NCI-H774 (cell line): Measurements from ENCODE around the gene CATSPER1.
"Not testable (repeated sequence)": the region's sequence is repeated elsewhere in the genome, so short reads cannot be mapped to it uniquely, and the experiment has no call there.

Source experiments
- DNase-seq: peaks from one replicate; lab custom pipeline; 2025; lab: John Stamatoyannopoulos, UW

Gene CATSPER1

DNA sequence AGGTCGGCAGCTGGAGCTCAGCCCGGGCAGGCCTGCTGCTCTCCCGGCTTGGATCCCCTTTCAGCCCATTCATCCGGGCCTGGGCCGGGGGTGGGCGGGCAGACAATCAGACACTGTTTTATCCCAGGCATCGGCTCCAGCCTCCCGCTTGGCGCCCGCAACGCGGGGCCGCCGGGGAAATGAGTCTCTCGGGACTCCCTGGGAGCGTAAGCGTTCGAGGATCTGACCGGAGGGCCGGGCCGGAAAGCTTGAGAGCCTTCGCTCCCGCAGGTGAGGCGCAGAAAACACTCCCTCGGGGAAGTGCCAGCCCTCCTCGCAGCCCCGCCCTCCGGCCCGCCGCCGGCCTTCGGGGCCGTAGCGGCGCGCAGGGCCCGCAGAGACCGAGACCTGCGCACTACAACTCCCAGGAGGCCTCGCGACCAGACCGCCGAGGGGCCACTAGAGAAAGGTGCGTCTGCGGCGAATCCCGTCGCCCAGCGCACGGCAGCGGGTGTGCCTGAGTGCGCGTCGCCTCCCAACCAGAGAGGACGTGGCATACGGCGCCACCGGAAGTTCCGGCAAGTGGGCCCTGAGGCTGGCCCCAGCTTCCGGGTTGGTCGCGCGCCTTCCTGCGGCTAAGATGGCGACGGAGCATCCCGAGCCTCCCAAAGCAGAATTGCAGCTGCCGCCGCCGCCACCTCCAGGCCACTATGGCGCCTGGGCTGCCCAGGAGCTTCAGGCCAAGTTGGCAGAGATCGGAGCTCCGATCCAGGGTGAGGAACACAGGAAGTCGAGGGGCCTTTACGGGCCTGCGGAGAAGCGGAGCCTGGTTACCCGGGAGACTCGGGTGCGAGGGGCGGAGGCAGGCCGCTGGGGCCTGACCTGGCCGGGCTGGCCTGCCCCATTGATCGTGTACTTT lies 25.7 kb upstream of the CATSPER1 start, which contains the start of gene SF3B2:
Gene SF3B2 (plus strand): TSS at position 599 of the 898 bp plus-strand sequence. CDS start 21 bp downstream, at position 620.
- DNase-seq: peak; percentile 99

DNA sequence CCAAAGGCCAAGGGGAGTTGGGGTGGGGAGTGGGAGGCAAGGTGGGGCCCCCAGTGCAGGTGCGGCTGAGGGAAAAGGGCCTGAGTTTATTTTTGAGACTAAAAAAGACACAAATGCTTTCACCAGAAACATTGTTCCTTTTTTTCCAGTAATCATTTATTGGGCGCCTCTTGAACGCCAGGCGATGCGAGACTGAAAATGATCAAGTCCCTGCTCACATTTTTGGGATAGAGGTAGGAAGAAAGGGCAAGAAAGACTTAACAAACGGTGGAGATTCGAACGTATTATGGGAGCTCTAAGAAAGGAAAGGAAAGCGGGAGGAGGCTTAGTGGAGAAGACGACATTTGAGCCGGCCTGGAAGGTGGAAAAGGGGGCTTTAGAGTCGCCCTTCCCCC lies 25.1 kb upstream of the CATSPER1 start:
- DNase-seq: no peak

DNA sequence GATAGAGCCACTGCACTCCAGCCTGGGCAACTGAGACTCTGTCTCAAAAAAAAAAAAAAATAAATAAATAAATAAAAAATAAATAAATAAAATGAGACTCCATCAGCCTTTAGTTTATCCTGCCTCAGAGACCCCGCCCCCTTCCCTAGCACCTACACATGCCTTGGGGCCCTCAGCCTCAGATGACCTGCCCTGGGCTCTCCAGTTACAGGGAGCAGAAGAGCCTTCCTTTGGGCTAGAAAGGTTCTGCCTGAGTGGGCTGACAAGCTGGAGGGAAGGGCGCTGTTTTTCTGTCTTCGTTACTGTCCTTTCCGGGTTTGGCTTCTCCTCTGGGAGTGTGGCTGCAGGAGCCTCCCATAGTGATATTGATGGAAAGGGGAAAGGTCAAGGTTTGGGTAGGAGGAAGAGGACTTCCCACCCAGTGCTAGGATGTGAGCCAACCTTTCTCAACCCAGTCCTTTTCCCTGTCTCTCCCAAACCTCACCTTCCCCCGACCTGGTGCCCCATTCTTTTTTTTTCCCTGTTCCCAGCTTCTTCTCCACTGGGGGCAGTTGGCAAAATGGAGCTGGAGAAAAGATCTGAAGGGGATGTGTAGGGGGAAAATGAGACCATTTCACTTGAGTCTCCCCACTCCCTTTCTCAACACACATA lies 24.4 kb upstream of the CATSPER1 start:
- no peak for DNase-seq

DNA sequence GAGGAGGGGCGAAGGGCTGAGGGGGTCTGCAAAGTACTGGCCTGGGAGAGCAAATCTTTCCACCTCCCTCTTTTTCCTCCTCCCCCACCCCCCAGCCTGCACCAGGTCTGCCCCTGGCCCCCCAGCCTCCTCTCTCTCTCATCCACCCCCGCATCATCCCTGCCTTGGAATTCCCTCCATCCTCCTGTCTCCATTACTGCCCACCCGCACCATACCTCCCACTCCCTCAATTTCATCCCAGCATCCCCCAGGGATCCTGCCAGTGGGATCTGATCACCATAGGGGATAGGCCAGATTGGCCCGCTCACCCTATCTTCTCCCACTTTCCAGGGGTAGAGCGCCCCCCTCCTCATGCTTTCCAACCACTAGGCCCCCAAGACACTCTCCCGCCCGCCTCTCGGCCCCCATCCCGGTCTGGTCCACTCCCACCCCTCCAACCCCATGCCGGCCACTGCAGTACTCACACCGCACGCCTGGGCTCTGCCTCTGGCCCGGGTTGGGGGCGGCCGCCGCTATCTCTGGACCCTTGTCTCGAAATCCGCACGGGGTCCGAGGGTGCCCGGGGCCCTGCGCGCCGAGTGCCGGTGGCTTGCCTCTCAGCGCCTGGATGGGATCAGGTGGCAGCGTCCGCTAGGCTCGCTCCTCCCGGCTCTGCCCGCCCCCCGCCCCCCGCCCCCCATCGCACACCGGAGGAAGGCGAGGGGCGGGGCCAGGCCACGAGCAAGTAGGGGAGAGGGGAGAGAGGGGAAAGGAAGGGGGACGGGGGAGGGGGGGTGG lies 22.5 kb upstream of the CATSPER1 start, which contains the start of gene GAL3ST3:
Gene GAL3ST3 (minus strand): TSS at position 615 of the 777 bp plus-strand sequence. CDS start 3,746 bp downstream, outside the sequence.
- no peak for DNase-seq

DNA sequence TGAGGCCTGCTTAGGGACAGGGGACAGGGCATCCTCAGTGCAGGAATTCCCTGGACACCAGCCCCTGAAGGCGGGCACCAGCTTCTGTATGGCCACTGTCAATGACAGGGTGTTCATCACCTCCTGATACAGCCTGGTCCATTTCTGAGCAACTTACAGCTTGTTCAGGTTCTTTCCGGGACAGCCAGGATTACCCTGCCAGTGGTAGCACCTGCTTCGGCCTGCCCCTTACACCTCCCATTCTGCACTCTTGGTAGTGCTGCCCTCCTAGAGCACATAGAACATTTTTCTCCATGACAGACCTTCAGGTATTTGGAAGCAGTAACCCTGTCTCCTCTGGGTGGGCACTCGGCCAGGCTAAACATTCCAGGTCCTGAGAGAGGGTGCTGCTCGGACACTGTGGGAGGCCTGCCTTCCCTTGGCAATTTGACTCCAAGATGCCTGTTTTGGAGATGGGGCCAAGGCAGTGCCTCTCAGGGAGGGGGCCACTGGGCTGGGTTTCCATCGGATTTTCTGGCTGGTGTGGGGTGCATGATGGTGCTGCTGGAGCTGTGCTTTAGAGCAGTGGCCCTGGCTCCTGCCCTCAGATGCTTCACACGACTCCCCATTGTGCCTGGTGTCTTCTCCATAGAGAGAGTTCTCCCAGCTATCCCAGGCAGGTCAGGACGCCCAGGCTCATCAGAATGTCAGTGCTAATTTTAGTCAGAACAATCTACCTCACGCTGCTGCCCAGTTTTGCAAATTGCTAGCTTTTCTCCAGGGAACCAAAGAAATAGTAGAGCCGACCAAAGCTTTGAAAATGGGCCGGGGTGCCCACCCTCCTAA lies 21.5 kb upstream of the CATSPER1 start:
- no peak for DNase-seq

DNA sequence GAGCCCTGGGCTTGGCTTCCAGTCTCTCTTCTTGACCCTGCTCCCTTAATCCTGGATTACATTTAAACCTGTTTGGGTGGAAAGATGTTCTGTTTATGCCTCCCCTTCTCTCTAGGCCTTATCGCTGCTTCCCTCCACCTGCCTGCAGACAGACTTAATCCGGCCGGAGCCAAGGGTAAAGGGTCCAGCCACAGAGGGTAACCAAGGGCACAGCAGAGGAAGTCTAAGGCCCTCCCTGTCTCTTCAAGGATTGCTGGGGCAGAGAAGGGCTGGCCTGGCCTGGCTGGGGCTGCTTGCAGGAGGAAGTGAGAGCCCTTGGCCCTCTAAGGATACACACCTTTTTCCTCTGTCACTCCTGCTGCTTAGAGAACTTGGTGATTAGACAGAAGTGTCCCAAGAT lies 20.6 kb upstream of the CATSPER1 start:
- no peak for DNase-seq

DNA sequence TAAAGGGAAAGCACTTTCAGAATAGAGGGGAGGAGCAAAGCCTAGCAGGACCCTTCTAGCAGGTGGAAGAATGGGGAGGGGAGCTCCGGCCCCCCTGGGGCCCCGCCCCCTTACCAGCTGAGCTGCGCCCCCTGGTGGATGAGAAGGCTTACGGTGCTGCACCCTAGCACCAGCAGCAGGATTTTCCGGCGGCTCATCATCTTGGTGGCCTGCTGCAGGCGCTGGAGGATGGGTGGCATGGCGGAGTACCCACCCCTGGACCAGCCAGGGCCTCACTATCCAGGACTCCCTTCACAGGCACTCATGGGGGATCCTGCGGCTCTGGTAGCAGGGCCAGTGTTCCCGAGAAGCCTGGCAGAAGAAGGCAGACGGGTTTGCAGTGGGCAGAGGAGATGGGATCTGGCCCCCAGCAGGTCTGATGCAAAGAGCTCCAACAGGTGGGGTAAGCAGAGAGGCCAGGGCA lies 18.9 kb upstream of the CATSPER1 start:
- peak; percentile 77 for DNase-seq

DNA sequence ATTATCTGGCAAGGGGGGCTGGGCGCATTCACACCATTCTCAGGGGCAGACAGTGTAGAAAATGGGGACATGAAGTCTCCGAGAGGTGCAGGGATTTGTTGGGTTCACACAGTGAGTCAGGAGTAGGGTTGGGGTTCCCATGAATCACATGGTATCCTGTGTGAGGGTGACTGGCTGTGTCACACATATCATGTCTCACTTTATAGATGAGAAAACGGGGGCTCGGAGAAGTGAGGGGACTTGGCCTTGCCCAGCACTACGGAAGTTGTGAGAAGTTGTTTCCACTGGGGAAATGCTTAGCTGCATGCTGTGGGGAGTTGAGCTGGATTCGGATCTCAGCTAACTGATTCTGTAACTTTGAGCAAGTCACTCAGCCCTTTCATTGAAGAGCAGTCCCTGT lies 18.5 kb upstream of the CATSPER1 start:
- DNase-seq: no peak

DNA sequence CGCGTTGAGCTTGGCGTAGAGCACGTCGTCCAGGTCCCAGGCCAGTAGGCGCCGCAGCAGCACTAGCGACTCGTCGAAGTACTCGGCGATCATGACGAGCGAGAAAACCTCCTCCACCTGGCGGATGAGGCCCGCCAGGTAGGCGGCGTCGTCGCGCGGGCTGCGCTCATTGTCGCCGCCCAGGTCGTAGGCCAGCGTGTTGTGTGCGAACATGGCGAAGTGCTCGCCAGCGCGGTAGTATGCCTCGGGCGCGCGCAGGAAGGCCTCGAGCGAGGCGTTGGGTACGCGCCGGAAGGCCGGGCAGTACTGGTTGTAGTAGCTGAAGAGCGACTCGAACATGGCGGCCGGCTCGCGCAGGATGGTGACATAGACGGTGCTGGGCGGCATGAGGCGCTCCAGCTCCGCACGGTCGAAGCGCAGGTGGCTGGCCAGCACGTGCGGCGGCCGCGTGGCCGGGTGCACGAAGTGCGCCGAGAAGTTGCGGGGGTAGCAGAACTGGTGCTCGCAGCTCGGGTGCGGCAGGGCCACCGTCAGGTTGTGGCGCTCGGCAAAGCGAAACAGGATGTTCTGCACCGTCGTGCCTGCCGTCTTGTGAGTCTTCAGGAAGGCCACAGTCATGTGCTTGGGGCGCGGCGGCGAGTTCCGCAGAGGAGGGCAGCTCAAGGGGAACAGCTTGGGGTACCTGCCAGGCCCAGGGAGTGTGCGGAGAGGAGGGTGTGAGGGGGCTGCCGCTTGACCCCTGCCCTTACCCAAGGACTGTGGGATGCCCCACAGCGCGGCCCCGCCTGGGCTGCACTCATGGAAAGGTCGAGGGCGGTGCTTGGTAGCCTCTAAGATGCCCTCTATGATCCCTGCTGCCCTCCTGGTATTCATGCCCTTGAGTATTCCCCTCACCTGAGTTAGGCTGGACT lies 17.0 kb upstream of the CATSPER1 start:
- no peak for DNase-seq

DNA sequence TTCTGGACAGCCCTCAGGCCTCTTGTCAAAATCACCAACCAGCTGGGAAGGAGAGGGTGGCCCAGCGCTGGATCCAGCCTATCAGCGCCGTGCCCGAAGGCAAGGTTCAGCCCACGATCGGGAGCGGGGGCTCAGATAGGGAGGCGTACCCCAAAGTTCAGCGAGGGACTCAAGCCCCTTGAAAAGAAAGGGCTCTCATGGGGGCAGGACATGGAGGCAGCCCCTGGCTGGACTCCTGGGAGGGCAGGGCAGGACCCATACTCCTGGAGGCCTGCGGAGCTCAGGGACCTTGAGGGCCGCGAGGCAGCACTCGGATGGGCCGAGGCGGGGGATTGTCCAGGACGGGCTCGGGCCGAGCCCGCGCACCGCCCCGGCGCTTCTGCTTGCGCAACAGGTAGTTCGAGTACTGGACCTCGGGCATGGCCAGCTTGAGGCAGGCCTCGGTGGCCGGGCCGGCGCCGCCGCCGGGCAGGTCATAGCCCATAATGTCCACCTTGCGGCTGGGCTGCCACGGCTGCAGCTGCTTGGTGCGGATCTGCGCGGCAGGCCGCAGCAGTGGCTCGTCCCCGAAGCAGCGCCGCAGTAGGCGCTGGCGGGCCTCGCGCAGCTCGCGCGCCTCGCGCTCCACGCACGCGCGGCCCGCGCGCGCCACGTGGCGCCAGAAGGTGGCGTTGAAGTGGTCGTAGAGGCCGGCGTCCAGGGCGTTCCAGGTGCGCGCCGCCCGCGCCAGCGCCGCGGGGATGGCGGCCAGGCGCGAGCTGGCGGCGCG lies 16.1 kb upstream of the CATSPER1 start:
- no peak for DNase-seq

DNA sequence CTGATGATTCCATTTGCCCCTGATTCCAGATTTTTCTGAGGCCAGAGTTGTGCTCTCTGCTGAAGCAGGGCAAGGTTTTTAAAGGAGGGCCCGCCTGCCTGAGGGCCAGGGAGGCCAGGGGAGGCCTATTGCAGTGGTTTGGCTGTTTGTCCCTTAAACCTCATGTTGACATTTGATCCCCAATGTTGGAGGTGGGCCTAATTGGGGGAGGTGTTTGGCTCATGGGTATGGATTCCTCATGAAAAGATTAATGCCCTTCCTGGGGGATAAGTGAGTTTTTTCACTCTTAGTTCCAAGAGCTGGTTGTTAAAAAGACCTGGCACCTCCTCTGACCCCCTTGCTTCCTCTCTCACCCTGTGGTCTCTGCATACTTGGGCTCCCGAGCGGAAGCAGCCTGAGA lies 13.5 kb upstream of the CATSPER1 start:
- no peak for DNase-seq

DNA sequence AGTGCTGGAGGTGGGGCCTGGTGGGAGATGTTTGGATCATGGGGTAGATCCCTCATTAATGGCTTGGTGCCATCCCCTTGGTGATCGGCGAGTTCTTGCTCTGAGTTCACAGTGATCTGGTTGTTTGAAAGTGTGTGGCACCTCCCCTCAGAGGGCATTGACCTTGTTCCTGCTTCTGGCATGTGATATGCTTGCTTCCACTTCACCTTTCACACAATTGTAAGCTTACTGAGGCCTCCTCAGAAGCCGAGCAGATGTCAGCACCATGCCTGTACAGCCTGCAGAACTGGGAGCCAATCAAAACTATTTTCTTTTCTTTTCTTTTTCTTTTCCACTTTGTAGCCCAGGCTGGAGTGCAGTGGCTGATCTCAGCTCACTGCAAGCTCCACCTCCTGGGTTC lies 11.0 kb upstream of the CATSPER1 start:
- DNase-seq: no peak

DNA sequence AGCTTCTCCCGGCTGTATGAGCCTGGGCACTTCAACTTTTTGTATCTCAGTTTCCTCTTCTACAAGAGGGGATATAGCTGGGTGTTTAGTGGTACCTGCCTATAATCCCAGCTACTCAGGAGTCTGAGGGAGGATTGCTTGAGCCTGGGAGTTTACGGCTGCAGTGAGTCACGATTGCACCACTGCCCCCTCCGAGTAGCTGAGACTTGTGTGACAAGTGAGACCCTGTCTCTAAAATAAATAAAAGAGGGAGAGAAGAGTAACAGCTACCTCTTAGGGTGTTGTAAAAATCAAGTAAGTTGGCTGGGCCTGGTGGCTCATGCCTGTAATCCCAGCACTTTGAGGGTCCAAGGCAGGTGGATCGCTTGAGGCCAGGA lies 10.0 kb upstream of the CATSPER1 start:
- DNase-seq: no peak

DNA sequence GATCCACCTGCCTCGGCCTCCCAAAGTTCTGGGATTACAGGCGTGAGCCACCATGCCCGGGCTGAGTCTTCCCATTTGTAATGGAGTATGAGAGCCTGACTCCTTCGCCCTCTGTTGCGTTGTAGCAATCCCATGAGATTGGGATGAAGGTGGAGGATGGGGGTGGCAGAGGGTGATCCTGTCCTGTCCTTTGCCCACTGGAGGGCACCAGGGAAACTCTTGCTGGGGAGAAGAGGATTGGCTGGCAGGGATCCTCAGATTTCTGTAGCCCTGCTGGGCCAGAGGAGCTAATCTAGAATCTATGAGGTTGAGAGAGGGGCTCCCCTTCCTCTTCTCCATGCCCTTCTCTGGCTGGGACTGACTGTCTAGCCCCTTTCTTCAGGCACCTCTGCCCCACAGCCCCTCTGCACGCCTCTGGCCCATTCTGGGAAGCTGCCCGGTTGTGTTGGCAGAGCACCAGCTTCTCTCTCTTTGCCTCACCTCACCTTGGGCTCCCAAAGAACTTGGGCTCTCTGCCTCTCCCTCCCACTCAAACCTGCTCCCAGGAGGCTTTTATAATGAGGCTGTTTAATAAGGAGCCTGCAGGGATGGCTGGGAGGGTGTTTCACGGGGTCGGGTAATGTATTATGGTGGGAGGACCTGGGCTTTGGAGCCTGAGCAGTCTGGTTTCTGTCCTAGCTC lies 9.5 kb upstream of the CATSPER1 start:
- no peak for DNase-seq

DNA sequence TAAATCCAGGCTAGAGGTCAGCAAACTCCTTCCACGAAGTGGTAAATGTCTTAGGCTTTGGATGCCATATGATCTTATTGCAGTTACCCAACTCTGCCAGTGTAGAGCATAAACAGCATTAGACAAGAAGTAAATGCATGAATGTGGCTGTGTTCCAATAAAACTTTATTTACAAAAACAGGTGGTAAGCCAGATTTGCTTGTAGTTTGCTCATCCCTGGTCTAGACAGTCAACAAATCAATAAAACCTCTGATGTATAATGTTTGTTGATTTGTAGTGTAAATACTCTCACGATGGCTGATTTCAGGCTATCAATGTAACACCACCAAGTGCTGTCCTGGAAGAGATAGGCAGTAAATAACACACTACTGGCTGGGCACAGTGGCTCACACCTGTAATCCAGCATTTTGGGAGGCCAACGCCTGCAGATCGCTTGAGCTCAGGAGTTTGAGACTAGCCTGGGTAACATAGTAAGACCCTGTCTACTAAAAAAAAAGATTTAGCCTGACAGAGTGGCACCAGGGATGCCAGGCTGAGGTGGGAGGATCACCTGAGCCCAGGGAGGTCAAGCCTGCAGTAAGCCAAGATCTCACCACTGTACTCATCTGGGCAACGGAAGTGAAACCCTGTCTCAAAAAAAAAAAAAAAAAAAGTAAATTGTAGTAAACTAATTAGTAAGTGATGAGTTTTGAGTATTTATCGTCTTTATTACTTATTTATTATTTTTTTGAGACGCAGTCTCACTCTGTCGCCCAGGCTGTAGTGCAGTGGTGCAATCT lies 6.9 kb upstream of the CATSPER1 start:
- no peak for DNase-seq

DNA sequence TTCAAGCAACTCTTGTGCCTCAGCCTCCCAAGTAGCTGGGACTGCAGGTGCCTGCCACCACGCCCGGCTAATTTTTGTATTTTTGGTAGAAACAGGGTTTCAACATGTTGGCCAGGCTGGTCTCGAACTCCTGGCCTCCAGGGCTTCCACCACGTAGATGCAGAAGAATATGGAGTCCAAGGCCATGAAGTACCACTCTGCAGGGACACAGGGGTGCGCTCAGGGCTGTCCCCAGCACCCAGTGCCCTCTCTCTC lies 3.2 kb downstream of the CATSPER1 start:
- DNase-seq: not testable (repeated sequence)

DNA sequence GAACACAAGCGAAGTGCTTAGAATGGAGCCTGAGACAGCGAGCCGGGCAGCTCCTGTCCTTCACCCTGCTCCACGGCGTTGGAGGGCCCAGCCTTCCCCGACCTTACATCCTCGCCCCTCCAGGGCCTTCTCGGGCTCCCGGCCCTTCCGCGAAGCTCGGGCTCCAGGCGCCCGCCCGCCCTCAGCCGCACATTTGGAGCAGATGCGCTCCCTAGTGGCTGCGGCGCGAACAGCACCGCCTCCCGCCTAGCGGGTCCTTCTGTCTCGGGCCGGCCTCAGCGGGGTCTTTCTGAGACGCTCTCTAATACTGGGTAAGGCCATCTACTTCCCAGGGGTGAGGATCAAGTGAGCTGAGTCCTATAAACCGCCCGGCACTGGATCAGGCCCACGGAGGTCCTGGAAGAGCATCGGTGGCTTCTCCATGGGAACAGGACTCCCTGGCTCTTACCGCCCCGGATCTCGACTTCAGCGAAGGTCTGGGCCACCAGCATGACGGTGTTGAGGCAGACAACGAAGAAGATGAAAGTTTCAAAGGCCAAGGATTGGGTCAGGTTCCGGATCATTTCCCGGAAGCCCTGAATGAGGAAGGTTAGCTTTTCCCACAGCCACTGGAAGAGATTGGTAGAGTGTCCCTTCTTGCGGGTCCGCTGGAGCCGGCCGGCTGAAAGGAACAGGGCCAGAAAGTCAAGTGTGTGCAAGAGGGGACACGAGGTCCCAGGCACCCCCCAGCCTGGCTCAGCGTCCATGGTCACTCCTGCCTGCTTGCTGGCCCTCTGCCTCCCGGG lies 3.7 kb downstream of the CATSPER1 start:
- DNase-seq: peak; percentile 66
